IPS-20b (cell line): ENCODE data around the gene PALLD.

ENCODE experiments used
- H3K27ac ChIP-seq: one replicate; pipeline ENCODE4 v1.5.1; 2013; ENCODE audit warnings: low read length
- H3K27me3 ChIP-seq: 2 replicates; pipeline ENCODE4 v1.6.1; 2013; ENCODE audit warnings: mild to moderate bottlenecking, low read length, inconsistent platforms; ENCODE audit not compliant: insufficient read depth
- H3K36me3 ChIP-seq: 2 replicates; pipeline ENCODE4 v1.6.1; 2013; ENCODE audit warnings: low read depth, mild to moderate bottlenecking, inconsistent platforms, low read length, moderate library complexity; ENCODE audit not compliant: insufficient read depth
- H3K4me1 ChIP-seq: 2 replicates; pipeline ENCODE4 v1.6.1; 2013; ENCODE audit warnings: mild to moderate bottlenecking, control low read depth, inconsistent platforms, low read length, moderate library complexity; ENCODE audit not compliant: insufficient read depth
- H3K4me3 ChIP-seq: 2 replicates; pipeline ENCODE4 v1.5.1; 2013; ENCODE audit warnings: mild to moderate bottlenecking, low read length, inconsistent platforms
- H3K9ac ChIP-seq: 2 replicates; pipeline ENCODE4 v1.6.1; 2013; ENCODE audit warnings: low read depth, mild to moderate bottlenecking, inconsistent platforms, low read length, moderate library complexity
- H3K9me3 ChIP-seq: 2 replicates; pipeline ENCODE4 v1.6.1; 2013; ENCODE audit warnings: mild to moderate bottlenecking, low read depth, low read length, inconsistent platforms; ENCODE audit not compliant: insufficient read depth

The PALLD gene

DNA sequence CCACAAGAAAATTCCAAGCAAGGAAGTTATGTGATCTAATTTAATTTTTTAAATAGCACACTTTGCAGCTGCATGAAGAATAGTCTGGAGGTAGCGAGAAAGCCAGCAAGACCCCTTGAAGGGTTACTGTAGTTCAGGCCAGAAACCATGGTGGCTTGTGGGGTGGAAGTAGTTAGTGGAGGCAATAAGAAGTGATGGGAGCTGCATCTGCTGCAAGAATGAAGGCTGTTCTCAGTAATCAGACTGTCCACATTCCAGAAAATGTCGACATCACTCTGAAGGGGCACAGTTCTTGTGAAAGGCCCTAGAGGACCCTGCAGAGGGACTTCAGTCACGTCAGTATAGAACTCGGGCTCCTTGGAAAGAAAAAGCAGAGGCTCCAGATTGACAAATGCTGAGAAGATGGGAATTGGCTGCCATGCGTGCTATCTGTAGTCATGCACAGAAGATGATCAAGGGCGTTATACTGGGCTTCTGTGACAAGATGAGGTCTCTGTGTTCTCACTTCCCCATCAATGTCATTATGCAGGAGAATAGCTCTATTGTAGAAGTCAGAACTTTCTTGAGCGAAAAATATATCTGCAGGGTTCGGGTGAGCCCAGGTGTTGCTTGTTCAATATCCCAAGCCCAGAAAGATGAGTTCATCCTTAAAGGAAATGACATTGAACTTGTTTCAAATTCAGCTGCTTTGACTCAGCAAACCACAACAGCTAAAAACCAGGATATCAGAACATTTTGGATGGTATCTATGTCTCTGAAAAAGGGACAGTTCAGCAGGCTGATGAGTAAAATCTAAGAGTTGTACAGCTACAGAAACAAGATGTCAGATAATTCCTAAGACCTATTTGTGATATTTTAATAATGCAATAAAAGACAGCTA is 259.0 kb downstream of the PALLD start:
- H3K9ac ChIP-seq, result no peak overlapping the region
- H3K9me3 ChIP-seq, result no peaks in the 10 kb centered on the region
- no peaks in the 10 kb centered on the region for H3K36me3 ChIP-seq
- H3K27ac ChIP-seq, result no peak overlapping the region
- no peaks in the 10 kb centered on the region for H3K27me3 ChIP-seq
- no peak overlapping the region for H3K4me3 ChIP-seq
- H3K4me1 ChIP-seq, result no peaks in the 10 kb centered on the region

DNA sequence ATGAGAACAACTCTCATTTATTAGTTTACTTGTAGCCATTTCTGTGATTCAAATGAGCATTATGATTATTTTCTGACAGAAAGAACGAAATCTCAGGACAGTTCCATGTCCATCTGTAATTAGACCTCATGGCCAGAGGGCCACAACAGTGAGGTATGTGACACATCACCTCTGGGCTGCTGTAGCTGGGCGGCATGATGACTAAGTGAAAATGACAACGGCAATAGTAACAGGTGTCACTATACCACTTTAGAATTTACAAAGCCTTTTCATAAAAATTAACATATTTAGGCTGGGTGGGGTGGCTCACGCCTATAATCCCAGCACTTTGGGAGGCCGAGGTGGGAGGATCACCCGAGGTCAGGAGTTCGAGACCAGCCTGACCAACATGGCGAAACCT is 260.6 kb downstream of the PALLD start:
- Histone ChIP-seq H3K27ac (no peak overlapping the region), H3K36me3 (no peaks in the 10 kb centered on the region), H3K4me1 (no peaks in the 10 kb centered on the region), H3K4me3 (no peak overlapping the region), H3K27me3 (no peaks in the 10 kb centered on the region), H3K9ac (no peak overlapping the region), H3K9me3 (no peaks in the 10 kb centered on the region)

DNA sequence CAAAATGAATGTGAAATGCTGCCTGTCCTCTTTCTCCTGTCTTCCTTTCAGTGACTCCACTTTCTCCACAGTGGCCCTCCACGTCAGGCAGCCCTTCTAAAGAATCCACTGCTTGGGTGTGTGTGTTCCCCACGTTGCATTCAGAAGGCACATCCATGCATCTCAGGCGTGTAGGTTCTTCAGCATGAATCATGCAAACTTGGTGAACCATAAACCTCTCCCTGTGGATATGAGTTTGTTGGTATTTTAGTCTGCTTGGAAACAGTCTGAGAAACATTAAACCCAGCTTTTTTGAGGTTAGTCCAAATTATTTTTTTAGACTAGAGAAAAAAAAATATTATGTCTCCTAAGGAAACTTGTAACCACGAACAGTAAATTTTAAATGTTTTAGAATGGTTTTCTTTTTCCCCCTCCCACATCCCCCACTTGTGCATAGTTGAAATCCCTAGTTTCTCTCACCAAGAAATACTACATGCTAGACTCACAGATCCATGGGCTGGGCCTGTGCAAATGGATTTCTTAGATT is 261.6 kb downstream of the PALLD start:
- H3K9me3 ChIP-seq, result no peaks in the 10 kb centered on the region
- H3K4me3 ChIP-seq, result no peak overlapping the region
- H3K9ac ChIP-seq, result no peak overlapping the region
- no peaks in the 10 kb centered on the region for H3K4me1 ChIP-seq
- H3K27ac ChIP-seq, result no peak overlapping the region
- no peaks in the 10 kb centered on the region for H3K27me3 ChIP-seq
- no peaks in the 10 kb centered on the region for H3K36me3 ChIP-seq

DNA sequence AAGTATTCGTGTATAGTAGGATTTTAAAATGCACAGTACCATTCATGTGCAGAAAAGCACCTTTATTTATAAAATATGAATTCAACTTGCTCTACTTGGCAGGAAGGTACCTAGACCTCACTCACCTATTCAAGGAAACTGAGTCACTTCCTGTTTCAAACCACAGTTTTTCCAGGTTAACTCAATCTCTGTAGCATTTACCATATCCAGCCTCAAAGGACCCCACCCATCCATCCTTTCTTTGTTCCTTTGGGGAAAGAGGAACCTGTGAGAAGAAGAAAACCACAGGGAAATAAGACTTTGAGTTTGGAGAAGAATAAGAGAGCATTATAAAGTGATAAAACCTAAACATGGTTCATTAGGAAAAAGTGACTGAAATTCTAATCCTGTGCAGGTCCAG is 262.5 kb downstream of the PALLD start:
- H3K9me3 ChIP-seq, result no peaks in the 10 kb centered on the region
- H3K27me3 ChIP-seq, result no peaks in the 10 kb centered on the region
- no peaks in the 10 kb centered on the region for H3K36me3 ChIP-seq
- no peak overlapping the region for H3K27ac ChIP-seq
- H3K4me3 ChIP-seq, result no peak overlapping the region
- H3K4me1 ChIP-seq, result no peaks in the 10 kb centered on the region
- H3K9ac ChIP-seq, result no peak overlapping the region

DNA sequence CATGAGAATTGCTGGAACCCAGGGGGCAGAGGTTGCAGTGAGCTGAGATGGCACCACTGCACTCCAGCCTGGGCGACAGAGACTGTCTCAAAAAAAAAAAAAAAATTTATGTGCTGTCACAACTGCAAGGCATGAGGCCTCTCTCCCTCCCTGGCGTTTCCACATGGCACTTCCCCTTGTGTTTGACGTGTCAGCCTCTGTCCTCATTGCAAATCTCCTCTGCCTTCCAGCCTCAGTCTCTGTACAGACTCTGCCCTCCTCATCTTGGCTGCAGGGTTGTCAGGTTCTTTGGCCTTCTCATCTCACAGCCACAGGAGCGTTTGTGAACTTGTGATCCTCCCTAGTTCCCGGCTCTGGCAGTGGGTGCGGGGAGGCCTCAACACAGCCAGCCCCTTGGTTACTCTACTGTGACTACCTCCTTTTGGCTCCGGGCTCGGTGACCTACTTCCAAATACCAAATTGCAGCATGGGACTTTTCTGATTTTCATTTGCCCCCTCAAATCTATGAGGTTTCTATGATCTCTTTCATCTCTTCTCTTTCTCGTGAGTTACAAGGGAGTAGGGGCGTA is 263.2 kb downstream of the PALLD start:
- H3K36me3 ChIP-seq, result no peaks in the 10 kb centered on the region
- H3K4me1 ChIP-seq, result no peaks in the 10 kb centered on the region
- H3K27ac ChIP-seq, result no peak overlapping the region
- no peak overlapping the region for H3K4me3 ChIP-seq
- no peaks in the 10 kb centered on the region for H3K9me3 ChIP-seq
- no peak overlapping the region for H3K9ac ChIP-seq
- H3K27me3 ChIP-seq, result no peaks in the 10 kb centered on the region

DNA sequence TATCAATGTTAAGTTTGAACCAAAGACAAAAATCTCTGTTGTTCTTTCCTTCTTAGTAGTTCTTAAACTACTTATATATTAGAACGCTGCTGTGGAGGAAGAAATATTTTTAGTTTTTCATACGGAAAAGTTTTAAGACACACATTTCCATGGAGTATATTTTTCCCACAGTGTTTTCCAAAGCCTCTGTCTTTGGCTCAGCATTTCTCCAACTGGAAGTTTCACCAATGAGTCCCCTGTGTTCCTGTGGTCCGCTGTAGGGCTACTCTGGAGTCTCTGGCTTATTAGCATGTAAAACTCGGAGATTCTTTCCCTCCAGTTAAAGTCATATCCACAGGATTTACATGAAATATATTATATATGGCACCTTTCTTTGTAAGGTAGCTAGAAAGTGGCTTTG is 264.2 kb downstream of the PALLD start:
- Histone ChIP-seq H3K27ac (no peak overlapping the region), H3K4me1 (no peaks in the 10 kb centered on the region), H3K9me3 (no peaks in the 10 kb centered on the region), H3K27me3 (no peaks in the 10 kb centered on the region), H3K4me3 (no peak overlapping the region), H3K36me3 (no peaks in the 10 kb centered on the region), H3K9ac (no peak overlapping the region)

DNA sequence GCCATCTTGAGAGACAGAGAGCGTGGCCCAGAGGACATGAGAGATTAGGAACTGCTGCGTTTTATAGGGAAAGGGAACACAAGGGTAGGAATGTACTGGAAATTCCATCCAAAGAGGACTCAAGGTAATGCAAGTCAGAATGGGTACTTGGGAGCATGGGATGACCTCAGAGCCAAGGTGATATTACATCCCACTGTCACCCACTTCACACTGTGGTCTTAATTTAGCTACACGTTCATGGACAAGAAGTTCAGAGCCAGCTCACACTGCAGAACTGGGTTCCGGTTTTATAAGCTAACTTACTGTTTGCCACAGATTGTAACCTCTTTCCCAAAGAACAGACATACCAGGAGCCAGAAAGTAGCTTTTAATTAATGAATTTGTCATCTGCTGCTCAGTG is 268.5 kb downstream of the PALLD start:
- H3K27ac ChIP-seq, result no peak overlapping the region

DNA sequence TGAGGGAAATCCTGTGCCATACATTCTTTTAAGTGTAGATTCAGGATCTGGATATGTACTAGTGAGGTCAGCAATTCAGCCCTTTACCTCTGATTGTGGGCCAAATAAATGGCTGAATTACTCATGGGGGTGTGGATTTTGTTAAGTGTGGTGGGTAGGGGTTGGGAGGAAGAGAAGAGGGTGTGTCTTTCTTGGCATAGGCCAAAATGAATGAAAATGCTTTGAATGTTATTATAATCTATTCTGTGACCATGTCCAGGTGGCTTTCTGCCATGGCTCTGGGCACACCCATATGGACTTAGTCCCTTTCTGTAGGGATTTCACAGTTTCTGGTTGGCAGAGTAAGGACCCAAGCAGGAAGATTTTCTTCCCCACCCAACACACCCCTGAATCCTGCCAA is 268.9 kb downstream of the PALLD start:
- Histone ChIP-seq H3K36me3 (no peaks in the 10 kb centered on the region), H3K27ac (no peak overlapping the region), H3K4me1 (no peaks in the 10 kb centered on the region), H3K9me3 (no peaks in the 10 kb centered on the region), H3K9ac (no peak overlapping the region), H3K27me3 (no peaks in the 10 kb centered on the region), H3K4me3 (no peak overlapping the region)

More for the DNA sequence above, 268.5 kb downstream of the PALLD start:
- Histone ChIP-seq H3K36me3 (no peaks in the 10 kb centered on the region), H3K4me1 (no peaks in the 10 kb centered on the region), H3K27me3 (no peaks in the 10 kb centered on the region), H3K9me3 (no peaks in the 10 kb centered on the region), H3K9ac (no peak overlapping the region), H3K4me3 (no peak overlapping the region)

DNA sequence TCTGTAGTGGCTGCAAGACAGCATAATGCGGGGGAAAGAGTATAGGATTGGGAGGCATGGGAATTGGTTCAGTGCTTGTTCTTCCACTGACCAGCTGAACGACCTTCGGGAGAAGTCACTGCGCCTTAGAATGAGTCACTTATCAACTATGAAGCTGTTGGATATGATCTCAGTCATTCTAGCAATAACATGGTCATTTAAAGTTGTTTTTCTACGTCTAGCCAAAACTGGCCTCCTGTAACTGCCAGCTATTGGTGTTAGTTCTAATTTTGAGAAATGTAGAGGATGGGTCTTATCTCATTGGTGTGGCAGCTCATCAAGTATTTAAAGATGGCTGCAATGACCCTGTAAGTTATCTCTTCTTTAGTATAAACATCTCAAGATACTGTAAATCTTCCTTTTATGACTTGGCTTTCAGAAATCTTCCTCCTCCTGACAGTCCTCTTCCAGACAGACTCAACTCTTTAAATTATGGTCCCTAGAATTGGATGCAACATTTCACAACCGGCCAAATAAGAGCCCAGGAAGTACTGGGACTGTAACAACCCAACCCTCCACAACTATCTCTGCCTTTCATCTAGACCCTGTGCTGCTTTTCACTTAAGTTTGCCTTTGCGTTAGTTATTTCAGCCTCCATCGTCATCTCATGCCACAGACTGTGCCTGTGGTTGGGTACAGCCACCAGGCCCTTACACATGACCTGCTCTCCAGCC is 269.9 kb downstream of the PALLD start:
- Histone ChIP-seq H3K9me3 (no peaks in the 10 kb centered on the region), H3K27me3 (no peaks in the 10 kb centered on the region), H3K4me1 (no peaks in the 10 kb centered on the region), H3K27ac (no peak overlapping the region), H3K9ac (no peak overlapping the region), H3K4me3 (no peak overlapping the region), H3K36me3 (no peaks in the 10 kb centered on the region)

DNA sequence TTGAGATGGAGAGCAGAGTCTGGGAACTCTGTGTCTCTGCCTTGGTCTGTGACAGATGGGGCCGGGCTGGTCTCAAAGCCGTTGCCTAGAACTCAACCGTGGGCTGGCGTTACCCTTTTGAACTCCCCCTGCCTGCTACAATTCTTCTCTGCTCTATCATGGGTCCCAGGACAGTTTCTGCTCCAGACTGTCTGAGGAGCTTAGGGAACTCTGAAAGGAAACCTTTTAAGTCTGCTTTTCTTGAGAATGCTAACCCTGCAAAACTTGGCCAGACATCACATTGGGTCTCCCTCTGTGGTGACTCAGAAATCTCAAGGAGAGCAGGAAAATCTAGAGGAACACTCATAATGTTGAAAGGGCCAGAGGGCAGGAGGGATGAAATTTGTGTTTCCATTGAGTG is 272.6 kb downstream of the PALLD start:
- Histone ChIP-seq H3K4me1 (no peaks in the 10 kb centered on the region), H3K4me3 (no peak overlapping the region), H3K27me3 (no peaks in the 10 kb centered on the region), H3K36me3 (no peaks in the 10 kb centered on the region), H3K9me3 (no peaks in the 10 kb centered on the region), H3K27ac (no peak overlapping the region), H3K9ac (no peak overlapping the region)

DNA sequence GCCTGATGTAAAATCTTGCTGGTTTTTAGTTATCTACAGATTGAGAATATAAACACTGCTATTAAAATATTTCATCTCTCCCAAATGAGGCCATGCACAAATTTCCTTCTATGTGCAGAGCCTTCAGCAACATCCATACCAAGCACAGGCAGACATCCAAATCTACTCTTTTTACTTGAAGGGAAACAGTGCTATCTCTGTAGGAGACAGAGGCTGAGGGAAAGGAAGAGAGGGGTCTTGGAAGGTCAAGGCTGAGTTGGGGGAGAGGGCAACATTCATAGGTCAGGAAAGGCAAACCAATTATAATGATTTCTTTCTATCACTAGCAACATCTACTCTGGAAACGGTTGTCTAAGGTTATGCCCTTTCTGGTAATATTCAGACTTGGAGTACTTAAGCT is 273.0 kb downstream of the PALLD start:
- H3K27me3 ChIP-seq, result no peaks in the 10 kb centered on the region
- H3K27ac ChIP-seq, result no peak overlapping the region
- H3K9me3 ChIP-seq, result no peaks in the 10 kb centered on the region
- no peaks in the 10 kb centered on the region for H3K4me1 ChIP-seq
- no peak overlapping the region for H3K4me3 ChIP-seq
- no peaks in the 10 kb centered on the region for H3K36me3 ChIP-seq
- no peak overlapping the region for H3K9ac ChIP-seq

DNA sequence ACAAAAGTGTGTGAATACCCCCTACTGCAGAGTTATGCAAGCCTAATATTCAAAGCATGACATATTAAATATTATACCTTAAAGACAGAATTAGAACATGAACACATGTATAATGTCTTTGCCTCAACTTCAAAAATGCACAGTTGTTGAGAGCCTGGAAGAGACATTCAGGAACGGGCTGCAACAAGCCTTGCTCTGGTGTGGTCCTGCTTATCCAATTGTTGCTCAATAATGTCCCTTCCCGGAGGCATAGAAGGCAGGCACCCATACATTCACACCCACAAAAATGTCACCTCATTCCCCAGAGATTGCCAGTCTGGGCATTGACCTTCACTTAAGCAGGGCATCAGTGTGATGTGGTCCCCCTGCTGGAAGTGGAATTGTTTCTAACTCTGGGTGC is 274.4 kb downstream of the PALLD start:
- no peaks in the 10 kb centered on the region for H3K27me3 ChIP-seq
- peaks cover 8% of the 10 kb centered on the region for H3K9me3 ChIP-seq
- H3K4me3 ChIP-seq, result no peak overlapping the region
- no peak overlapping the region for H3K9ac ChIP-seq
- no peaks in the 10 kb centered on the region for H3K4me1 ChIP-seq
- H3K27ac ChIP-seq, result no peak overlapping the region
- H3K36me3 ChIP-seq, result no peaks in the 10 kb centered on the region
